ENCODE measurements around the gene SMAD5.

The SMAD5 gene

GRCh38 chr5:136143312-136143711, 10.7 kb downstream of the SMAD5 start:
- no peak for TF ChIP-seq CTCF (IDR thresholded peaks at IDR 0.05; ENCODE audit: low read depth, low read length)
- no peak overlapping the region for H3K4me3 ChIP-seq (ENCODE audit: low read depth, low read length)

GRCh38 chr5:136143763-136144162, 11.1 kb downstream of the SMAD5 start:
- H3K4me3 ChIP-seq (ENCODE audit: low read depth, low read length) = no peak overlapping the region
- TF ChIP-seq CTCF (IDR thresholded peaks at IDR 0.05; ENCODE audit: low read depth, low read length) = no peak

GRCh38 chr5:136145030-136145429, 12.4 kb downstream of the SMAD5 start:
- TF ChIP-seq CTCF (IDR thresholded peaks at IDR 0.05; ENCODE audit: low read depth, low read length) = no peak

GRCh38 chr5:136146201-136146600, 13.6 kb downstream of the SMAD5 start:
- H3K4me3 ChIP-seq (ENCODE audit: low read depth, low read length) = no peak overlapping the region
- no peak for TF ChIP-seq CTCF (IDR thresholded peaks at IDR 0.05; ENCODE audit: low read depth, low read length)

More at GRCh38 chr5:136145030-136145429, 12.4 kb downstream of the SMAD5 start:
- no peak overlapping the region for H3K4me3 ChIP-seq (ENCODE audit: low read depth, low read length)

GRCh38 chr5:136147632-136148031, 15.0 kb downstream of the SMAD5 start:
- no peak for TF ChIP-seq CTCF (IDR thresholded peaks at IDR 0.05; ENCODE audit: low read depth, low read length)
- no peak overlapping the region for H3K4me3 ChIP-seq (ENCODE audit: low read depth, low read length)

- no peak overlapping the region for H3K4me3 ChIP-seq (ENCODE audit: low read depth, low read length)
- TF ChIP-seq CTCF (IDR thresholded peaks at IDR 0.05; ENCODE audit: low read depth, low read length) = no peak
Measured at GRCh38 chr5:136149891-136150290, 17.2 kb downstream of the SMAD5 start.

GRCh38 chr5:136153581-136154236, 21.1 kb downstream of the SMAD5 start:
- no peak for TF ChIP-seq CTCF (IDR thresholded peaks at IDR 0.05; ENCODE audit: low read depth, low read length)
- H3K4me3 ChIP-seq (ENCODE audit: low read depth, low read length) = no peak overlapping the region
